SK-N-MC (cell line): ENCODE results near the gene TANGO2.

Experiments used
- EZH2 ChIP-seq: fragments of 200-600 bp; sonication (generic); IDR thresholded peaks from one replicate; pipeline ENCODE4 v1.6.1; 2017; ENCODE audit warnings: antibody characterized with exemption
- POLR2AphosphoS5 ChIP-seq: IDR thresholded peaks from 2 replicates; pipeline ENCODE4 v1.6.1; 2012; ENCODE audit warnings: mild to moderate bottlenecking, low read depth, low read length, borderline replicate concordance

DNA sequence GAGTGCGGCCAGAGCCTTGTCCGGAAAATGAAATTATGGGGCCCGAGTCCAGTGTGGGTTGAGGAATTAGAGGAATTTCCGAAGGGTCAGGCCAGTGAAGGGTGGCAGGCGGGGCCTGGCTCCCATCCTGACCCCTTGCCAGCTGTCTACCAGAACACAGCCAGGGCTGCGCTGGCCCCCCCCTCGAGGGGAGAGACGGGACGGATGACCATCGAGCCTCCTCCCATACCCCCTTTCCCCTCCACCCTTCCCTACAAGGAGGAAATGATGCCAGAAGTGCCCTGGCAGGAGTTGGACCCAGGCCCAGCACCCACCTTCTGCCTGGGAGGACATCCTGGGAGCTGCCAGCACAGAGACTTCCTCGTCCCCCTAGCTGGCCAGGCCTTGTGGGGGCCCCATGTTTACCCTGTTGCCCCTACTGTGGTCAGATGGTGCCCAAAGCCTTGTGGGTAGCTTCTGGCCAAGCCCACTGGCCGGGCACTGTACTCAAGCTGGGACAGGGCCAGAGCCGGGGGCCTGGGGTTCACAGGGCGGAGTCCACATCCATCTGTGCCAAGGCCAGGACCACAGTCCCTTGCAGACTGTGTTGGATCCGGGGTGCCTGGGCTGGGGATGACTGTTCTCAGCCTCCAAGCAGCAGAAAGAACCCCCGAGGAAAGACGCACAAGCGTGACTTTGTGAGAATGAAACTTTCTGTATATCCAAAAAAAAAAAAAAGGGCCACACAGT lies 25.1 kb upstream of the TANGO2 start:
- TF ChIP-seq POLR2AphosphoS5 = no peak
- no peak for TF ChIP-seq EZH2
